A549 (cell line): ENCODE results near the gene DUSP1. TPM values are rescaled to one million over a fixed set of nuclear protein-coding genes. Genes with fewer than 3 reads are reported as not detected.

Source experiments
- ATAC-seq, 2 experiments: fragments of 200-7000 bp in 1 of 2; fragments of >200 bp in 1 of 2; cut with Nextera tagmentation in 1 of 2; cut with Tn5 transposase in 1 of 2; 3 replicates each; pipeline versions ENCODE4 v1.8.0 to v1.9.1; 2018 to 2020; ENCODE audit warnings: mild to moderate bottlenecking in 1 of 2, moderate library complexity in 1 of 2
- CTCF ChIA-PET: fragments of 300-600 bp; sonication (Branson Sonifier 250); formaldehyde crosslinking; extraction: SDS; loops from one replicate; lab custom pipeline; 2021; ENCODE audit warnings: antibody characterized with exemption, inconsistent platforms; lab: Yijun Ruan, JAX
- POLR2A ChIA-PET: fragments of 350-600 bp; formaldehyde crosslinking; extraction: SDS; loops from one replicate; lab custom pipeline; 2021; ENCODE audit warnings: antibody characterized with exemption, inconsistent platforms; lab: Yijun Ruan, JAX
- DNase-seq, 2 experiments: peaks; one replicate each; pipeline versions ENCODE4 v3.0.0 to v3.0.0-alpha.2; 2011 to 2016; ENCODE audit warnings: low read depth in 1 of 2, low spot score in 1 of 2
- FAIRE-seq: peaks from 2 replicates; lab custom pipeline; 2011; peaks lifted over from hg19 to GRCh38; lab: Jason Lieb, UNC
- H3K27ac ChIP-seq, 2 experiments: fragments of >200 bp; sonication (Bioruptor Twin); formaldehyde crosslinking; 3 replicates each; pipeline ENCODE4 v1.5.1; 2016 to 2017
- H3K4me1 ChIP-seq: fragments of >200 bp; sonication (Bioruptor Twin); formaldehyde crosslinking; 3 replicates; pipeline ENCODE4 v1.6.1; 2016
- H3K4me2 ChIP-seq: fragments of >200 bp; sonication (Bioruptor Twin); formaldehyde crosslinking; 3 replicates; pipeline ENCODE4 v1.6.1; 2016
- H3K4me3 ChIP-seq: fragments of >200 bp; sonication (Bioruptor Twin); formaldehyde crosslinking; 3 replicates; pipeline ENCODE4 v1.5.1; 2016
- H3K9me3 ChIP-seq: fragments of >200 bp; sonication (Bioruptor Twin); formaldehyde crosslinking; 3 replicates; pipeline ENCODE4 v1.6.1; 2016
- CBX2 ChIP-seq: fragments of 200-600 bp; sonication (generic); IDR thresholded peaks from 2 replicates; pipeline ENCODE4 v1.6.1; 2016; ENCODE audit warnings: low read depth, mild to moderate bottlenecking, borderline replicate concordance
- CHD2 ChIP-seq: fragments of 150-350 bp; IDR thresholded peaks from 2 replicates; pipeline ENCODE4 v1.6.1; 2014; ENCODE audit warnings: low read length; ENCODE audit not compliant: partially characterized antibody
- CHD4 ChIP-seq: fragments of 200-600 bp; sonication (generic); IDR thresholded peaks from 2 replicates; pipeline ENCODE4 v1.6.1; 2016; ENCODE audit warnings: antibody characterized with exemption, mild to moderate bottlenecking, borderline replicate concordance
- EHF ChIP-seq: fragments of 250-450 bp; sonication (Bioruptor Pico); IDR thresholded peaks from 2 replicates; pipeline ENCODE4 v1.5.0; 2020; ENCODE audit warnings: mild to moderate bottlenecking
- EHMT2 ChIP-seq: fragments of 200-600 bp; sonication (generic); IDR thresholded peaks from 2 replicates; pipeline ENCODE4 v1.6.1; 2016; ENCODE audit warnings: antibody characterized with exemption, low read depth, mild to moderate bottlenecking, moderate library complexity
- EP300 ChIP-seq, 2 experiments: fragments of >200 bp; sonication (Bioruptor Twin); formaldehyde crosslinking; IDR thresholded peaks; 2 replicates in 1 of 2; 3 replicates in 1 of 2; pipeline ENCODE4 v1.6.1; 2016 to 2017
- ESRRA ChIP-seq: fragments of 150-350 bp; IDR thresholded peaks from 2 replicates; pipeline ENCODE4 v1.6.1; 2014; ENCODE audit warnings: mild to moderate bottlenecking, low read length, borderline replicate concordance
- FOSB ChIP-seq: fragments of 250-450 bp; sonication (Bioruptor Pico); IDR thresholded peaks from 2 replicates; pipeline ENCODE4 v1.5.0; 2020; ENCODE audit warnings: mild to moderate bottlenecking, moderate library complexity
- FOSL2 ChIP-seq, 2 experiments: fragments of 450-650 bp in 1 of 2; fragments of >200 bp in 1 of 2; sonication (Bioruptor Twin) in 1 of 2; formaldehyde crosslinking; IDR thresholded peaks; 2 replicates each; pipeline versions ENCODE4 v1.5.0 to v1.6.1; 2016 to 2020; ENCODE audit warnings: mild to moderate bottlenecking in 1 of 2, moderate library complexity in 1 of 2
- GATA3 ChIP-seq: IDR thresholded peaks from 2 replicates; pipeline ENCODE4 v1.6.1; 2012; ENCODE audit warnings: borderline replicate concordance
- HDAC2 ChIP-seq: fragments of 200-600 bp; sonication (generic); IDR thresholded peaks from 2 replicates; pipeline ENCODE4 v1.6.1; 2016
- HOXA7 ChIP-seq: fragments of 250-450 bp; sonication (Bioruptor Pico); IDR thresholded peaks from 2 replicates; pipeline ENCODE4 v1.5.0; 2020; ENCODE audit warnings: mild to moderate bottlenecking, moderate library complexity
- HOXB13 ChIP-seq: fragments of 250-450 bp; sonication (Bioruptor Pico); IDR thresholded peaks from 2 replicates; pipeline ENCODE4 v1.5.0; 2020; ENCODE audit warnings: low read depth, mild to moderate bottlenecking, moderate library complexity
- JUNB ChIP-seq: fragments of >200 bp; sonication (Bioruptor Twin); formaldehyde crosslinking; IDR thresholded peaks from 2 replicates; pipeline ENCODE4 v1.6.1; 2016
- KDM1A ChIP-seq: fragments of 200-600 bp; sonication (generic); IDR thresholded peaks from 2 replicates; pipeline ENCODE4 v1.6.1; 2016; ENCODE audit warnings: low read depth, mild to moderate bottlenecking
- KDM5A ChIP-seq: fragments of 200-600 bp; sonication (generic); IDR thresholded peaks from 2 replicates; pipeline ENCODE4 v1.6.1; 2016; ENCODE audit warnings: antibody characterized with exemption, mild to moderate bottlenecking
- MAFK ChIP-seq: fragments of 450-650 bp; IDR thresholded peaks from 2 replicates; pipeline ENCODE4 v1.6.1; 2014; ENCODE audit not compliant: partially characterized antibody
- NPAS2 ChIP-seq: fragments of 250-450 bp; sonication (Bioruptor Pico); IDR thresholded peaks from 2 replicates; pipeline ENCODE4 v1.8.0; 2022; ENCODE audit warnings: mild to moderate bottlenecking, moderate library complexity, borderline replicate concordance
- NR3C1 ChIP-seq: fragments of >200 bp; sonication (Bioruptor Twin); formaldehyde crosslinking; IDR thresholded peaks from 3 replicates; pipeline ENCODE4 v1.6.1; 2017
- PHF8 ChIP-seq: fragments of 200-600 bp; sonication (generic); IDR thresholded peaks from 2 replicates; pipeline ENCODE4 v1.6.1; 2016; ENCODE audit warnings: low read depth, mild to moderate bottlenecking, antibody characterized with exemption, moderate library complexity, borderline replicate concordance
- POLR2A ChIP-seq: IDR thresholded peaks from 2 replicates; pipeline ENCODE4 v1.6.1; 2012; ENCODE audit warnings: mild to moderate bottlenecking, low read length
- POLR2AphosphoS2 ChIP-seq: conservative IDR thresholded peaks from 2 replicates; pipeline ENCODE4 v1.6.1; 2012; ENCODE audit warnings: low read length, improper control_type of control experiment, inconsistent platforms
- RARB ChIP-seq: fragments of 250-450 bp; sonication (Bioruptor Pico); IDR thresholded peaks from 2 replicates; pipeline ENCODE4 v1.8.0; 2021; ENCODE audit warnings: mild to moderate bottlenecking, moderate library complexity
- RCOR1 ChIP-seq: fragments of 150-350 bp; IDR thresholded peaks from 2 replicates; pipeline ENCODE4 v1.6.1; 2014; ENCODE audit warnings: antibody characterized with exemption, low read length, low read depth
- SREBF2 ChIP-seq: fragments of 450-650 bp; IDR thresholded peaks from 2 replicates; pipeline ENCODE4 v1.6.1; 2014; ENCODE audit warnings: mild to moderate bottlenecking, moderate library complexity
- TFCP2L1 ChIP-seq: fragments of 250-450 bp; sonication (Bioruptor Pico); IDR thresholded peaks from 2 replicates; pipeline ENCODE4 v1.5.0; 2021; ENCODE audit warnings: mild to moderate bottlenecking
- TP53 ChIP-seq: fragments of 250-450 bp; sonication (Bioruptor Pico); IDR thresholded peaks from 2 replicates; pipeline ENCODE4 v1.5.0; 2021; ENCODE audit warnings: mild to moderate bottlenecking, moderate library complexity
- ZC3H11A ChIP-seq: fragments of 450-650 bp; IDR thresholded peaks from 2 replicates; pipeline ENCODE4 v1.6.1; 2014; ENCODE audit warnings: antibody characterized with exemption, mild to moderate bottlenecking
- ZFP36 ChIP-seq: fragments of 450-650 bp; IDR thresholded peaks from 2 replicates; pipeline ENCODE4 v1.6.1; 2014; ENCODE audit warnings: borderline replicate concordance; ENCODE audit not compliant: partially characterized antibody
- ZSCAN20 ChIP-seq: fragments of 250-450 bp; sonication (Bioruptor Pico); IDR thresholded peaks from 2 replicates; pipeline ENCODE4 v1.8.0; 2022; ENCODE audit warnings: mild to moderate bottlenecking, moderate library complexity
- WGBS: methylation state at CpG from one replicate; pipeline ENCODE4 v1.1.6; 2017; ENCODE audit errors: missing lambda C conversion rate; 5-methylcytosine and 5-hydroxymethylcytosine counted together
- polyA plus RNA-seq, 4 experiments: library from polyadenylated mRNA; depleted of rRNA in 3 of 4; stranded (reverse); fragments of >200 nt; fragmentation: RNase III in 1 of 4; extraction: RNeasy Plus Mini Kit Qiagen cat#74134 plus additional on column Dnase treatment in 1 of 4; gene quantifications; 2 replicates in 3 of 4; 3 replicates in 1 of 4; pipeline ENCODE4 v1.2.3, GENCODE V29; 2011 to 2017
- TF ChIP-seq, protein P1 (sequence below): IDR thresholded peaks from 2 replicates; pipeline ENCODE4 v1.6.1; 2012
- TF ChIP-seq, protein P2 (sequence below): fragments of 150-350 bp; IDR thresholded peaks from 2 replicates; pipeline ENCODE4 v1.6.1; 2014; ENCODE audit warnings: low read depth, mild to moderate bottlenecking, low read length
- TF ChIP-seq, protein P3 (sequence below): IDR thresholded peaks from 2 replicates; pipeline ENCODE4 v1.6.1; 2012; ENCODE audit warnings: low read depth, borderline replicate concordance
- TF ChIP-seq, protein P4 (sequence below): fragments of 250-450 bp; sonication (Bioruptor Pico); IDR thresholded peaks from 2 replicates; pipeline ENCODE4 v1.5.0; 2020; ENCODE audit warnings: low read depth, mild to moderate bottlenecking, moderate library complexity
- TF ChIP-seq, protein P5 (sequence below): fragments of 450-650 bp; IDR thresholded peaks from 2 replicates; pipeline ENCODE4 v1.6.1; 2014; ENCODE audit warnings: antibody characterized with exemption
- TF ChIP-seq, protein P6 (sequence below): fragments of >200 bp; sonication (Bioruptor Twin); formaldehyde crosslinking; IDR thresholded peaks from 2 replicates; pipeline ENCODE4 v1.6.1; 2016
- TF ChIP-seq, protein P7 (sequence below): fragments of >200 bp; sonication (Bioruptor Twin); formaldehyde crosslinking; IDR thresholded peaks from 3 replicates; pipeline ENCODE4 v1.6.1; 2016

The DUSP1 gene
- polyA plus RNA-seq, 2 of the 4 experiments (the other 2 are of a cell fraction): 207 to 594 TPM

DNA sequence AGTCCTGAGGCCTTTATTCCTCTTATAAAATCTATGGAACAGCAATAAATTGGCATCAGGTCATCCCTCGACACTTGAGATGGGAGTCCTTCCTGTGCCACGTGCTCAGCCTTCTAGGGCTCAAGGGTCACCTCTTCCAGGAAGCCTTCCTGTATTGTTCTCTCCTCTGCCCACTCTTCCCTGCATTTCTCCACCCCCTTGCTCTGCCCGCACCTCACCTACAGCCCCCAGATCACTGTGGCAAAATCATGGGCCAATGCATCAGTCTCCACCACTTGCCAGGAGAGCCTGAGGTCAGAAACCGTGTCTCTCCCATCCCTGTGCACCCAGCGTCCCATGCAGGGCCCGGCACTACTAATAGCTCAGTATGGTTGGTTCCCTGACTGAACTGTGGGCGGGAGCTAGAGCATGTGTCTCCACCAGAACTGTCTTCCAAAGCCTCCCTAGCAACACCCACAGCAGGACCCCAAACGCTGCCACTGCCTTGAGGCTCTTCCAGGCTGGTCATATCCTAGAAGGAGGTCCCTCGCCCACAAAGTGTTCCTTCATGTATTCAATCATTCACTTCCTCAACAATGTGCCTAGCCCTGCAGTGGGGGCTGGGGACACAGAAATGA lies 13.5 kb downstream of the DUSP1 start:
- CTCF ChIA-PET: interaction anchor here (1.0 to 6.2 kb wide), 8 partner anchors 12 to 175 kb away, joined by 3 to 52 read pairs (median 5); no protein-coding TSS in a partner anchor
- ATAC-seq (peak; percentile 57 to 68), DNase-seq (no peak), FAIRE-seq (no peak)
- Histone ChIP-seq H3K4me2 (peak overlapping the region; percentile 66), H3K27ac (peak overlapping the region; percentile 79 to 88), H3K4me3 (no peak overlapping the region), H3K4me1 (peaks cover 17% of the 10 kb centered on the region), H3K9me3 (peaks cover 20% of the 10 kb centered on the region)
- WGBS: 74% methylated on average over 9 of the region's 9 CpGs
- POLR2A ChIA-PET: interaction anchor here (1.1 to 1.5 kb wide), 4 partner anchors 9 to 42 kb away, joined by 3 to 16 read pairs (median 6); partner anchors contain the start of gene DUSP1
- TF ChIP-seq ESRRA: no peak
- no peak for TF ChIP-seq EHMT2
- TF ChIP-seq TFCP2L1 (CRISPR knock-in tag): no peak
- TF ChIP-seq CHD4: no peak
- TF ChIP-seq, protein P1, sequence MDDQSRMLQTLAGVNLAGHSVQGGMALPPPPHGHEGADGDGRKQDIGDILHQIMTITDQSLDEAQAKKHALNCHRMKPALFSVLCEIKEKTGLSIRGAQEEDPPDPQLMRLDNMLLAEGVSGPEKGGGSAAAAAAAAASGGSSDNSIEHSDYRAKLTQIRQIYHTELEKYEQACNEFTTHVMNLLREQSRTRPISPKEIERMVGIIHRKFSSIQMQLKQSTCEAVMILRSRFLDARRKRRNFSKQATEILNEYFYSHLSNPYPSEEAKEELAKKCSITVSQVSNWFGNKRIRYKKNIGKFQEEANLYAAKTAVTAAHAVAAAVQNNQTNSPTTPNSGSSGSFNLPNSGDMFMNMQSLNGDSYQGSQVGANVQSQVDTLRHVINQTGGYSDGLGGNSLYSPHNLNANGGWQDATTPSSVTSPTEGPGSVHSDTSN: no peak
- no peak for TF ChIP-seq MAFK
- TF ChIP-seq, protein P2, sequence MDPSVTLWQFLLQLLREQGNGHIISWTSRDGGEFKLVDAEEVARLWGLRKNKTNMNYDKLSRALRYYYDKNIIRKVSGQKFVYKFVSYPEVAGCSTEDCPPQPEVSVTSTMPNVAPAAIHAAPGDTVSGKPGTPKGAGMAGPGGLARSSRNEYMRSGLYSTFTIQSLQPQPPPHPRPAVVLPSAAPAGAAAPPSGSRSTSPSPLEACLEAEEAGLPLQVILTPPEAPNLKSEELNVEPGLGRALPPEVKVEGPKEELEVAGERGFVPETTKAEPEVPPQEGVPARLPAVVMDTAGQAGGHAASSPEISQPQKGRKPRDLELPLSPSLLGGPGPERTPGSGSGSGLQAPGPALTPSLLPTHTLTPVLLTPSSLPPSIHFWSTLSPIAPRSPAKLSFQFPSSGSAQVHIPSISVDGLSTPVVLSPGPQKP: no peak
- TF ChIP-seq PHF8: no peak
- TF ChIP-seq, protein P3, sequence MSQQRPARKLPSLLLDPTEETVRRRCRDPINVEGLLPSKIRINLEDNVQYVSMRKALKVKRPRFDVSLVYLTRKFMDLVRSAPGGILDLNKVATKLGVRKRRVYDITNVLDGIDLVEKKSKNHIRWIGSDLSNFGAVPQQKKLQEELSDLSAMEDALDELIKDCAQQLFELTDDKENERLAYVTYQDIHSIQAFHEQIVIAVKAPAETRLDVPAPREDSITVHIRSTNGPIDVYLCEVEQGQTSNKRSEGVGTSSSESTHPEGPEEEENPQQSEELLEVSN: peak; percentile 48; the same call in 1 of the 2 replicates
- no peak for TF ChIP-seq FOSL2 (IDR thresholded peaks at IDR 0.05)
- TF ChIP-seq FOSL2 (CRISPR knock-in tag; IDR thresholded peaks at IDR 0.05): no peak
- TF ChIP-seq EP300 (IDR thresholded peaks at IDR 0.05): no peak
- peak; percentile 86 for TF ChIP-seq ZFP36
- TF ChIP-seq HOXA7: 0 out of 2 replicates have a peak, but pooled peaks have one; percentile 42
- TF ChIP-seq, protein P4, sequence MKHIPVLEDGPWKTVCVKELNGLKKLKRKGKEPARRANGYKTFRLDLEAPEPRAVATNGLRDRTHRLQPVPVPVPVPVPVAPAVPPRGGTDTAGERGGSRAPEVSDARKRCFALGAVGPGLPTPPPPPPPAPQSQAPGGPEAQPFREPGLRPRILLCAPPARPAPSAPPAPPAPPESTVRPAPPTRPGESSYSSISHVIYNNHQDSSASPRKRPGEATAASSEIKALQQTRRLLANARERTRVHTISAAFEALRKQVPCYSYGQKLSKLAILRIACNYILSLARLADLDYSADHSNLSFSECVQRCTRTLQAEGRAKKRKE (CRISPR knock-in tag): 0 out of 2 replicates have a peak, but pooled peaks have one; percentile 70
- TF ChIP-seq JUNB: no peak
- TF ChIP-seq FOSB: no peak
- no peak for TF ChIP-seq ZSCAN20 (CRISPR knock-in tag)
- TF ChIP-seq, protein P5, sequence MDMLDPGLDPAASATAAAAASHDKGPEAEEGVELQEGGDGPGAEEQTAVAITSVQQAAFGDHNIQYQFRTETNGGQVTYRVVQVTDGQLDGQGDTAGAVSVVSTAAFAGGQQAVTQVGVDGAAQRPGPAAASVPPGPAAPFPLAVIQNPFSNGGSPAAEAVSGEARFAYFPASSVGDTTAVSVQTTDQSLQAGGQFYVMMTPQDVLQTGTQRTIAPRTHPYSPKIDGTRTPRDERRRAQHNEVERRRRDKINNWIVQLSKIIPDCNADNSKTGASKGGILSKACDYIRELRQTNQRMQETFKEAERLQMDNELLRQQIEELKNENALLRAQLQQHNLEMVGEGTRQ: no peak
- no peak for TF ChIP-seq KDM5A
- TF ChIP-seq, protein P6, sequence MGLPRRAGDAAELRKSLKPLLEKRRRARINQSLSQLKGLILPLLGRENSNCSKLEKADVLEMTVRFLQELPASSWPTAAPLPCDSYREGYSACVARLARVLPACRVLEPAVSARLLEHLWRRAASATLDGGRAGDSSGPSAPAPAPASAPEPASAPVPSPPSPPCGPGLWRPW: no peak
- TF ChIP-seq GATA3: no peak
- TF ChIP-seq RCOR1: no peak
- TF ChIP-seq EHF: peak; percentile 54
- no peak for TF ChIP-seq SREBF2
- TF ChIP-seq, protein P7, sequence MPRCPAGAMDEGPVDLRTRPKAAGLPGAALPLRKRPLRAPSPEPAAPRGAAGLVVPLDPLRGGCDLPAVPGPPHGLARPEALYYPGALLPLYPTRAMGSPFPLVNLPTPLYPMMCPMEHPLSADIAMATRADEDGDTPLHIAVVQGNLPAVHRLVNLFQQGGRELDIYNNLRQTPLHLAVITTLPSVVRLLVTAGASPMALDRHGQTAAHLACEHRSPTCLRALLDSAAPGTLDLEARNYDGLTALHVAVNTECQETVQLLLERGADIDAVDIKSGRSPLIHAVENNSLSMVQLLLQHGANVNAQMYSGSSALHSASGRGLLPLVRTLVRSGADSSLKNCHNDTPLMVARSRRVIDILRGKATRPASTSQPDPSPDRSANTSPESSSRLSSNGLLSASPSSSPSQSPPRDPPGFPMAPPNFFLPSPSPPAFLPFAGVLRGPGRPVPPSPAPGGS: no peak
- no peak for TF ChIP-seq HDAC2
- no peak for TF ChIP-seq NR3C1
- TF ChIP-seq NPAS2 (CRISPR knock-in tag): no peak
- no peak for TF ChIP-seq KDM1A
- TF ChIP-seq TP53: no peak
- 0 out of 2 replicates have a peak, but pooled peaks have one; percentile 40 for TF ChIP-seq HOXB13
- 0 out of 2 replicates have a peak, but pooled peaks have one; percentile 42 for TF ChIP-seq RARB (CRISPR knock-in tag)
- TF ChIP-seq POLR2A: no peak
- TF ChIP-seq CBX2: no peak
- TF ChIP-seq POLR2AphosphoS2: no peak
- no peak for TF ChIP-seq ZC3H11A
- TF ChIP-seq CHD2: no peak
